Epithelial cell of esophagus (primary cell): Measurements from ENCODE around the gene PPP1R1B.

Experiments
- DNase-seq: peaks from one replicate; pipeline ENCODE4 v3.0.0; 2010; ENCODE audit warnings: low read depth
- H3K4me3 ChIP-seq: 2 replicates; pipeline ENCODE4 v1.5.1; 2011; ENCODE audit warnings: mild to moderate bottlenecking, low read length, control low read depth
- TF ChIP-seq, protein P1 (sequence below): IDR thresholded peaks from 2 replicates; pipeline ENCODE4 v1.5.1; 2011; ENCODE audit warnings: low read depth, mild to moderate bottlenecking, low read length, control low read depth, inconsistent platforms; ENCODE audit not compliant: insufficient read depth; ENCODE audit errors: missing control alignments

Gene PPP1R1B

GRCh38 chr17:39660397-39661385, 33.9 kb downstream of the PPP1R1B start:
- no peak for DNase-seq
- TF ChIP-seq, protein P1, sequence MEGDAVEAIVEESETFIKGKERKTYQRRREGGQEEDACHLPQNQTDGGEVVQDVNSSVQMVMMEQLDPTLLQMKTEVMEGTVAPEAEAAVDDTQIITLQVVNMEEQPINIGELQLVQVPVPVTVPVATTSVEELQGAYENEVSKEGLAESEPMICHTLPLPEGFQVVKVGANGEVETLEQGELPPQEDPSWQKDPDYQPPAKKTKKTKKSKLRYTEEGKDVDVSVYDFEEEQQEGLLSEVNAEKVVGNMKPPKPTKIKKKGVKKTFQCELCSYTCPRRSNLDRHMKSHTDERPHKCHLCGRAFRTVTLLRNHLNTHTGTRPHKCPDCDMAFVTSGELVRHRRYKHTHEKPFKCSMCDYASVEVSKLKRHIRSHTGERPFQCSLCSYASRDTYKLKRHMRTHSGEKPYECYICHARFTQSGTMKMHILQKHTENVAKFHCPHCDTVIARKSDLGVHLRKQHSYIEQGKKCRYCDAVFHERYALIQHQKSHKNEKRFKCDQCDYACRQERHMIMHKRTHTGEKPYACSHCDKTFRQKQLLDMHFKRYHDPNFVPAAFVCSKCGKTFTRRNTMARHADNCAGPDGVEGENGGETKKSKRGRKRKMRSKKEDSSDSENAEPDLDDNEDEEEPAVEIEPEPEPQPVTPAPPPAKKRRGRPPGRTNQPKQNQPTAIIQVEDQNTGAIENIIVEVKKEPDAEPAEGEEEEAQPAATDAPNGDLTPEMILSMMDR: no peak
- H3K4me3 ChIP-seq: no peak overlapping the region

DNA sequence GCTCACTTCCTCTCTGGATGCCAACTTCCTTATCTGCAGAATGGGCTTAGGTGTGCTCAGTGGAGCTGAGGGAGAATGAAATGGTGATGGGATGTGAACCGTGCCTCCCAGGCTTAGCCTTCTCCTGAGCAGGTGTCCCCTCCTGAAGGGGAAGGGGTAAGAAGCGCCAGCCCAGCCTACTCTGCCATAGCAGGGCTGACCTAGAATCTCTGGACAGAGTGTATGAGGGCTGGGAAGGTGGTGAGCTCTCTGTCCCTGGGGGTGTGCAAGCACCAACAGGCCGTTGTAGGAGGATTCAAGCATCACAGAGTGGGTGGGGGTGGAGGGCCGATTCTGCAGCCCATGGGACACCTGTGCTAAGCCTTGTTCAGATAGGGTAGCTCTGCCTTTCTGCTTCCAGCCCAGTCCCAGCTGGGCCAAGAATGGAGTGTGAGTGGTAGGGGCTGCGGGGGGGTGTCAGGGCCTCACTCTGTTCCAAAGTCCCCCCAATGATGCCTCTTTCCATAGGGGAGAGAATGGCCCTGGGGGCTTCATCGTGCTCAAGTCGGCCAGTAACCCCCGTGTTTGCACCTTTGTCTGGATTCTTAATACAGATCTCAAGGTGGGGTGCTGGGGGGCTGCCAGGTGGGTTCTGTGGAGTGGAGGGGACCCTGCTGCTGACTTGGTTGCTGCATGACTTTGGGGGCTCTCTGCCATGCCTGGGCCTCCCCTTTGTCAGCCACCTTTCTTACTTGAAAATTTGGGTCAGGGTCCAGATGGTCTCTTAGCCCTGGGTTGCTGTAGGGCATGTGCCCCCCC, 35.2 kb downstream of the PPP1R1B start:
- no peak overlapping the region for H3K4me3 ChIP-seq
- no peak for DNase-seq
- TF ChIP-seq, protein P1: no peak

DNA sequence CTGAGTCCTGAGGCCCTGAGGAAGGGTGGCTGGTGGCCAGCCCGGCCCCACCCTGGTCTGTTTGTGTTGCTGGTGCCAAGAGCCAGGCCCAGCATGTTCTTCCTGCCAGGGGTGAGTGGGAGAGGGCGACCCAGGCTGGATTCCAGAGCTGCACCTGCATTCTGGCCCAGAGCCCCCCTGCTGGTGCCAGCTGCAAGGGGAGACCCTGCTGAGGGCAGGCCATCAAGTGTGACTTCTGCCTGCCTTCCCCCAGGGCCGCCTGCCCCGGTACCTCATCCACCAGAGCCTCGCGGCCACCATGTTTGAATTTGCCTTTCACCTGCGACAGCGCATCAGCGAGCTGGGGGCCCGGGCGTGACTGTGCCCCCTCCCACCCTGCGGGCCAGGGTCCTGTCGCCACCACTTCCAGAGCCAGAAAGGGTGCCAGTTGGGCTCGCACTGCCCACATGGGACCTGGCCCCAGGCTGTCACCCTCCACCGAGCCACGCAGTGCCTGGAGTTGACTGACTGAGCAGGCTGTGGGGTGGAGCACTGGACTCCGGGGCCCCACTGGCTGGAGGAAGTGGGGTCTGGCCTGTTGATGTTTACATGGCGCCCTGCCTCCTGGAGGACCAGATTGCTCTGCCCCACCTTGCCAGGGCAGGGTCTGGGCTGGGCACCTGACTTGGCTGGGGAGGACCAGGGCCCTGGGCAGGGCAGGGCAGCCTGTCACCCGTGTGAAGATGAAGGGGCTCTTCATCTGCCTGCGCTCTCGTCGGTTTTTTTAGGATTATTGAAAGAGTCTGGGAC, 36.0 kb downstream of the PPP1R1B start:
- H3K4me3 ChIP-seq: no peak overlapping the region

DNA sequence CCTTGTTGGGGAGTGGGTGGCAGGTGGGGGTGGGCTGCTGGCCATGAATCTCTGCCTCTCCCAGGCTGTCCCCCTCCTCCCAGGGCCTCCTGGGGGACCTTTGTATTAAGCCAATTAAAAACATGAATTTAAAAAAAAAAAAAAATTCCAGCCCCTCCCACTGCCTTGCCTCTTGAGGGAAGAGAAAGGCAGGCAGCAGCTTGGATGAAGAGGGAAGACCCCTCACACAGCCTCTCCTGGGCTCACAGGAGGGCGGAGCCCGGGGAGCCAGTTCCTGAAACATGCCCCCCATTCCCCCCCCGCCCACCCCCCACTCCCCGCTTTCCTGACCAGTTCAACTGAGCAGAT, 36.6 kb downstream of the PPP1R1B start:
- DNase-seq: no peak
- TF ChIP-seq, protein P1: no peak

More for the DNA sequence above, 36.0 kb downstream of the PPP1R1B start:
- TF ChIP-seq, protein P1: no peak
- no peak for DNase-seq

GRCh38 chr17:39663688-39664580, 37.2 kb downstream of the PPP1R1B start:
- no peak overlapping the region for H3K4me3 ChIP-seq
- DNase-seq: peak; percentile 15
- TF ChIP-seq, protein P1: no peak

More for the DNA sequence above, 36.6 kb downstream of the PPP1R1B start:
- no peak overlapping the region for H3K4me3 ChIP-seq
